ENCODE results near the gene CDK17.

DNA sequence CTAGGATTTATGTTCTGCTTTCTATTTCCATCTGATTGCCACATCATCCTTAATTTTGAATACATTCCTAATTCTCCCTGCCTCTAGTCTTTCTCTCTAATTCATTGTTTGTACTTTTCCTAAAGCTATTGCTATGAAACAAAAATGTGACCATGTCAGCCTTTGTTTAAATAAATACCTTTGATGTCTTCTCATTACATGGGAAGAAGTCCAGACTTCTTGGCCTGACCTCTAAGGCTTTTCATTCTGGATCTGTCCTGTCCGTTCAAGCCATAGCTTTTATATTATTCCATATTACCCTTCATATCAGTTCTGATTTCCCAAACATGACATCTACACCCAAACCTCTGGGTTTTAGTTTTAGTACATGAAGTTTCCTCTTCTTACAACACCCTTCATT is 91.4 kb downstream of the CDK17 start:
- TF ChIP-seq GATA2 (IDR thresholded peaks at IDR 0.05; ENCODE audit: low read depth, low read length) = no peak
- TF ChIP-seq GATA3 (IDR thresholded peaks at IDR 0.05; ENCODE audit: low read depth, low read length) = no peak

Measured in SH-SY5Y (cell line).